ENCODE results near the gene ANKS4B. TPM values are rescaled to one million over a fixed set of nuclear protein-coding genes. Genes with fewer than 3 reads are reported as not detected.
A peak's percentile ranks its signal among the peaks of the same experiment; 100 is the strongest.

Gene ANKS4B
- polyA plus RNA-seq, 1 experiment, result not detected

- TF ChIP-seq CTCF (IDR thresholded peaks at IDR 0.05; ENCODE audit: insufficient read depth, low read depth, low read length), result peak; percentile 92
- ChIA-PET CTCF (interaction anchor here (0.6 to 3.5 kb wide), 31 partner anchors 9 to 1393 kb away, joined by 3 to 39 read pairs (median 4); partner anchors contain the start of genes CRYM and LDAF1), POLR2A (interaction anchor here (0.6 kb wide), 2 partner anchors 411 to 559 kb away, joined by 6 to 25 read pairs; partner anchors contain the start of gene THUMPD1)
Observed at GRCh38 chr16:21300309-21301167, 67.0 kb downstream of the ANKS4B start.

GRCh38 chr16:21301168-21301894 lies 67.8 kb downstream of the ANKS4B start:
- TF ChIP-seq CTCF (IDR thresholded peaks at IDR 0.05; ENCODE audit: insufficient read depth, low read depth, low read length), result peak; percentile 28; the same call in 1 of the 2 replicates
- CTCF ChIA-PET, result interaction anchor here (0.7 to 3.5 kb wide), 27 partner anchors 8 to 1393 kb away, joined by 3 to 39 read pairs (median 5); partner anchors contain the start of genes CRYM and LDAF1
- Histone ChIP-seq H3K36me3 (ENCODE audit: control insufficient read depth, insufficient read depth, low read length) (no peaks in the 10 kb centered on the region), H3K27me3 (ENCODE audit: control insufficient read depth, insufficient read depth, low read length) (no peaks in the 10 kb centered on the region), H3K4me3 (ENCODE audit: low read depth, low read length) (peak overlapping the region; percentile 75)
- POLR2A ChIA-PET, result interaction anchor here (0.6 kb wide), 1 partner anchor 412 kb away, joined by 6 read pairs; no protein-coding TSS in a partner anchor
- no peak for DNase-seq (ENCODE audit: low read depth)

More at GRCh38 chr16:21300309-21301167, 67.0 kb downstream of the ANKS4B start:
- no peaks in the 10 kb centered on the region for H3K27me3 ChIP-seq (ENCODE audit: control insufficient read depth, insufficient read depth, low read length)
- no peaks in the 10 kb centered on the region for H3K36me3 ChIP-seq (ENCODE audit: control insufficient read depth, insufficient read depth, low read length)
- H3K4me3 ChIP-seq (ENCODE audit: low read depth, low read length), result peak overlapping the region; percentile 75
- DNase-seq (ENCODE audit: low read depth), result peak; percentile 100

GRCh38 chr16:21301895-21302291 lies 68.4 kb downstream of the ANKS4B start:
- POLR2A ChIA-PET, result no interaction called here
- TF ChIP-seq CTCF (IDR thresholded peaks at IDR 0.05; ENCODE audit: insufficient read depth, low read depth, low read length), result no peak
- H3K4me3 ChIP-seq (ENCODE audit: low read depth, low read length), result peak overlapping the region; percentile 75
- CTCF ChIA-PET, result interaction anchor here (1.4 to 3.5 kb wide), 4 partner anchors 113 to 180 kb away, joined by 3 to 39 read pairs (median 17); partner anchors contain the start of gene LDAF1
- H3K36me3 ChIP-seq (ENCODE audit: control insufficient read depth, insufficient read depth, low read length), result no peaks in the 10 kb centered on the region
- DNase-seq (ENCODE audit: low read depth), result no peak
- no peaks in the 10 kb centered on the region for H3K27me3 ChIP-seq (ENCODE audit: control insufficient read depth, insufficient read depth, low read length)

- CTCF ChIA-PET, result interaction anchor here (1.1 to 3.5 kb wide), 3 partner anchors 114 to 146 kb away, joined by 4 to 39 read pairs (median 12); partner anchors contain the start of gene LDAF1
- no peak for DNase-seq (ENCODE audit: low read depth)
- POLR2A ChIA-PET, result no interaction called here
- Histone ChIP-seq H3K27me3 (ENCODE audit: control insufficient read depth, insufficient read depth, low read length) (no peaks in the 10 kb centered on the region), H3K4me3 (ENCODE audit: low read depth, low read length) (no peak overlapping the region), H3K36me3 (ENCODE audit: control insufficient read depth, insufficient read depth, low read length) (no peaks in the 10 kb centered on the region)
- TF ChIP-seq CTCF (IDR thresholded peaks at IDR 0.05; ENCODE audit: insufficient read depth, low read depth, low read length), result no peak
Observed at GRCh38 chr16:21302454-21302853, 69.0 kb downstream of the ANKS4B start.
